RKO (cell line): ENCODE results near the gene CRADD.
A peak's percentile ranks its signal among the peaks of the same experiment; 100 is the strongest.
"Not testable (repeated sequence)": the region's sequence is repeated elsewhere in the genome, so short reads cannot be mapped to it uniquely, and the experiment has no call there.

Source experiments
- DNase-seq: peaks from one replicate; pipeline ENCODE4 v3.0.0-alpha.2; 2016; ENCODE audit warnings: low spot score

CRADD gene

GRCh38 chr12:93784339-93785086 lies 107.3 kb downstream of the CRADD start:
- DNase-seq = no peak

- DNase-seq = peak; percentile 98
These were observed 108.3 kb downstream of the CRADD start for GRCh38 chr12:93785249-93786010.

GRCh38 chr12:93786656-93787397 lies 109.7 kb downstream of the CRADD start:
- DNase-seq = peak; percentile 42

- DNase-seq = no peak
These were observed 111.7 kb downstream of the CRADD start for GRCh38 chr12:93788853-93789252.

- no peak for DNase-seq
These were observed 112.6 kb downstream of the CRADD start for GRCh38 chr12:93789767-93790166.

- peak; percentile 78 for DNase-seq
These were observed 113.4 kb downstream of the CRADD start for GRCh38 chr12:93790472-93791152.

- DNase-seq = no peak
These were observed 115.8 kb downstream of the CRADD start for GRCh38 chr12:93793007-93793406.

GRCh38 chr12:93793983-93794382 lies 116.8 kb downstream of the CRADD start:
- DNase-seq = no peak

GRCh38 chr12:93794738-93795137 lies 117.6 kb downstream of the CRADD start:
- no peak for DNase-seq

GRCh38 chr12:93795352-93795751 lies 118.2 kb downstream of the CRADD start:
- no peak for DNase-seq

GRCh38 chr12:93796729-93797128 lies 119.6 kb downstream of the CRADD start:
- no peak for DNase-seq

GRCh38 chr12:93798279-93799151 lies 121.3 kb downstream of the CRADD start:
- DNase-seq = no peak

- not testable (repeated sequence) for DNase-seq
These were observed 124.5 kb downstream of the CRADD start for GRCh38 chr12:93801666-93802065.

- no peak for DNase-seq
These were observed 125.1 kb downstream of the CRADD start for GRCh38 chr12:93802293-93802692.

- no peak for DNase-seq
These were observed 125.7 kb downstream of the CRADD start for GRCh38 chr12:93802698-93803423.

- no peak for DNase-seq
These were observed 126.2 kb downstream of the CRADD start for GRCh38 chr12:93803424-93803807.

- no peak for DNase-seq
These were observed 127.4 kb downstream of the CRADD start for GRCh38 chr12:93804392-93805179.

GRCh38 chr12:93805736-93806141 lies 128.6 kb downstream of the CRADD start:
- DNase-seq = no peak

GRCh38 chr12:93807354-93807753 lies 130.2 kb downstream of the CRADD start:
- no peak for DNase-seq
